HCT116 (cell line): ENCODE results near the gene ACTN4.
A peak's percentile ranks its signal among the peaks of the same experiment; 100 is the strongest.

Experiments used
- ATF3 ChIP-seq: IDR thresholded peaks from 2 replicates; pipeline ENCODE4 v1.6.1; 2012
- CEBPB ChIP-seq: IDR thresholded peaks from 2 replicates; pipeline ENCODE4 v1.6.1; 2012; ENCODE audit warnings: low read depth
- CTCF ChIP-seq, 3 experiments: fragments of 200-600 bp in 1 of 3; sonication (generic) in 1 of 3; IDR thresholded peaks in 2 of 3; conservative IDR thresholded peaks in 1 of 3; 2 replicates each; pipeline ENCODE4 v1.5.1; 2012 to 2017; ENCODE audit warnings: low read depth in 2 of 3, low read length in 2 of 3, antibody characterized with exemption in 1 of 3, borderline replicate concordance in 1 of 3, control low read depth in 1 of 3, mild to moderate bottlenecking in 1 of 3, mixed read lengths in 1 of 3, mixed run types in 1 of 3, moderate library complexity in 1 of 3; ENCODE audit not compliant: insufficient read depth in 1 of 3
- EZH2 ChIP-seq: fragments of 200-600 bp; sonication (generic); IDR thresholded peaks from 2 replicates; pipeline ENCODE4 v1.6.1; 2017; ENCODE audit warnings: antibody characterized with exemption, mixed run types
- EZH2phosphoT487 ChIP-seq: fragments of 200-600 bp; IDR thresholded peaks from 2 replicates; pipeline ENCODE4 v1.6.1; 2018; ENCODE audit warnings: antibody characterized with exemption, borderline replicate concordance
- POLR2A ChIP-seq: IDR thresholded peaks from 2 replicates; pipeline ENCODE4 v1.7.0; 2011; ENCODE audit warnings: borderline replicate concordance; ENCODE audit not compliant: insufficient read depth, insufficient read length; ENCODE audit errors: extremely low read depth
- POLR2AphosphoS5 ChIP-seq: IDR thresholded peaks from 2 replicates; pipeline ENCODE4 v1.6.1; 2011; ENCODE audit warnings: mild to moderate bottlenecking, low read depth, low read length, moderate library complexity
- REST ChIP-seq: IDR thresholded peaks from 2 replicates; pipeline ENCODE4 v1.6.1; 2012; ENCODE audit warnings: low read depth
- SP1 ChIP-seq: IDR thresholded peaks from 2 replicates; pipeline ENCODE4 v1.6.1; 2012; ENCODE audit warnings: low read depth

GRCh38 chr19:38674388-38675171 lies 27.1 kb downstream of the ACTN4 start:
- TF ChIP-seq EZH2: no peak
- no peak for TF ChIP-seq POLR2A
- TF ChIP-seq CEBPB: no peak
- TF ChIP-seq POLR2AphosphoS5: 0 out of 2 replicates have a peak, but pooled peaks have one; percentile 24
- no peak for TF ChIP-seq SP1
- TF ChIP-seq CTCF (IDR thresholded peaks at IDR 0.05 in 2 of 3, conservative IDR thresholded peaks at IDR 0.05 in 1 of 3; ENCODE audit: borderline replicate concordance in 1 of 3, insufficient read depth in 1 of 3, low read depth in 2 of 3, low read length in 2 of 3): no peak
- TF ChIP-seq EZH2phosphoT487: no peak
- no peak for TF ChIP-seq REST
- TF ChIP-seq ATF3: no peak
